Ovary (tissue), 3 donors: ENCODE measurements around the gene CTXN3.

Experiments
- CTCF ChIP-seq, 3 donors: fragments of 450-650 bp in 2 of 3; fragments of 200-600 bp in 1 of 3; IDR thresholded peaks; one replicate each; pipeline versions ENCODE4 v1.5.1 to v1.8.0; 2016 to 2022; ENCODE audit warnings: antibody characterized with exemption in 3 of 3, mild to moderate bottlenecking in 1 of 3
- EP300 ChIP-seq: sonication (generic); formaldehyde crosslinking; IDR thresholded peaks from one replicate; pipeline ENCODE4 v1.6.1; 2017; ENCODE audit warnings: antibody characterized with exemption
- donor health status: DM: no; HTN: no; CAD: no.

- no peak for TF ChIP-seq CTCF (IDR thresholded peaks at IDR 0.05)
- TF ChIP-seq EP300: no peak
These were observed 5.9 kb upstream of the CTXN3 start for GRCh38 chr5:127642949-127643348.
